ENCODE results near the gene CC2D1A. TPM values are rescaled to one million over a fixed set of nuclear protein-coding genes. Genes with fewer than 3 reads are reported as not detected.
A peak's percentile ranks its signal among the peaks of the same experiment; 100 is the strongest.

The CC2D1A gene
- polyA plus RNA-seq, 1 of the 3 experiments (the other 2 are of a cell fraction): 24.2 TPM

GRCh38 chr19:13961826-13962698, 56.1 kb downstream of the CC2D1A start:
- H3K27ac ChIP-seq (ENCODE audit: low read depth in 2 of 2, low read length in 1 of 2): no peak overlapping the region
- peaks cover 0 to 9% of the 10 kb centered on the region in 2 experiments; a peak in 1 of 4 replicates for H3K4me1 ChIP-seq (ENCODE audit: control insufficient read depth in 1 of 2, insufficient read depth in 2 of 2, low read depth in 1 of 2, low read length in 1 of 2)
- CTCF ChIA-PET: interaction anchor here (0.8 to 2.2 kb wide), 4 partner anchors 24 to 98 kb away, joined by 3 to 10 read pairs (median 4); partner anchors contain the start of gene PODNL1
- no peaks in the 10 kb centered on the region for H3K9me3 ChIP-seq
- POLR2A ChIA-PET: interaction anchor here (0.6 to 1.5 kb wide), 3 partner anchors 9 to 95 kb away, joined by 3 to 7 read pairs (median 4); no protein-coding TSS in a partner anchor
- H2AFZ ChIP-seq (ENCODE audit: low read depth): no peak overlapping the region
- no peak overlapping the region for H3K4me3 ChIP-seq (ENCODE audit: low read depth in 2 of 2, low read length in 1 of 2)
- H3K27me3 ChIP-seq (ENCODE audit: insufficient read depth): no peaks in the 10 kb centered on the region
- no peak for TF ChIP-seq EZH2phosphoT487 (IDR thresholded peaks at IDR 0.05; ENCODE audit: borderline replicate concordance, low read depth)
- TF ChIP-seq TAF1 (IDR thresholded peaks at IDR 0.05; ENCODE audit: borderline replicate concordance, low read depth, low read length): no peak
- peak; percentile 34 for DNase-seq
- no peaks in the 10 kb centered on the region for H4K20me1 ChIP-seq (ENCODE audit: insufficient read depth)
- H3K79me2 ChIP-seq (ENCODE audit: insufficient read depth): no peaks in the 10 kb centered on the region
- H3F3A ChIP-seq (replicated peaks; ENCODE audit: insufficient read depth): peaks cover 7% of the 10 kb centered on the region
- H3K36me3 ChIP-seq (replicated peaks in 1 of 2; ENCODE audit: control insufficient read depth in 1 of 2, insufficient read depth in 2 of 2, low read length in 1 of 2): peaks cover 0 to 46% of the 10 kb centered on the region in 2 experiments
- no peak overlapping the region for H3K4me2 ChIP-seq
- H3K9ac ChIP-seq: no peak overlapping the region
- WGBS (ENCODE audit: low lambda C conversion rate): 92% methylated on average over 20 of the region's 55 CpGs
- H3K9me2 ChIP-seq: no peaks in the 10 kb centered on the region

DNA sequence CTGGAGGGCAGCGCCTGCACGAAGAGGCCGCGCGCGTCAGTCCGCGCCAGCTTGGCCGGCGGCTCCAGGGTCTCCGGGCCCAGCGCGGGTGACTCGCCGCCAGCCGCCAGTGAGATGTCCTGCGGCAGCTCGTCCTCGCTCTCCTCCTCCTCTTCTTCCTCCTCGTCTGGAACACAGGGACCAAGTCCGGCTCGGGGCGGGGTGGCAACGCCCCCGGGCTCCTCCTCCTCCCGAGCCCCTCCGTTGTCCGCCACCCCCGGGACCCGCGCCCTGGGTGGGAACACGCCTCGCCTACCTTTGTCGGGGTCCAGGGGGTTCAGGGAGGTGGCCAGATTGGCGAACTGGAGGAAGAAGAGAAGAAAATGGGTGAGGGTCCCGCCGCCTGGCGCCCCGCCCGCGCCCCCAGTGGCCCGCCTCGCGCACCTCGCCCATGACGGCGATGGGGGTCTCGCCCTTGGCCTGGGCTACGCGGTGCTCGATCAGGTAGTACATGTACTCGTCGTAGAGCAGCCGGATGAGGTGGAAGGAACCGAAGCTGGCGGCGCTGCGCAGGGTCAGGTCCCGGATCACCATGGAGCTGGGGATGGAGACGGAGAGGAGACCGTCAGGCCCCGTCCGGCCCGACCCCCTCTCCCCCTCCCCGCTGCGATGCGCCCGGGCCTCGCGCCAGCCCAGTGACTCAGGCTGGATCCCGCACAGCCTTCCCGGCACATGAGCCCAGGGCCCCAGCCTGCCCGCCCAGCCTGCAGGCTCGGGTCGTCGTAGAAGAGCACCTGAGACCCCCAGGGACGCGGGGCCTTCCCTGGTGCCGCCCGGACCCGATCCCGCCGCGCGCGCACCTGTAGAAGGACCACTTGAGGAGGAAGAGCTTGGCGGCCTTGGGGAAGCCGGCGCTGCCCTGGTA, 57.0 kb downstream of the CC2D1A start:
- H3K4me3 ChIP-seq (ENCODE audit: low read depth in 2 of 2, low read length in 1 of 2): no peak overlapping the region
- ChIA-PET POLR2A (interaction anchor here (1.5 kb wide), 1 partner anchor 10 kb away, joined by 7 read pairs; no protein-coding TSS in a partner anchor), CTCF (no interaction called here)
- TF ChIP-seq NRF1 (IDR thresholded peaks at IDR 0.05; ENCODE audit: low read depth, low read length): no peak
- no peak for TF ChIP-seq TEAD4 (IDR thresholded peaks at IDR 0.05; ENCODE audit: borderline replicate concordance, insufficient read depth)
- TF ChIP-seq, protein P1, sequence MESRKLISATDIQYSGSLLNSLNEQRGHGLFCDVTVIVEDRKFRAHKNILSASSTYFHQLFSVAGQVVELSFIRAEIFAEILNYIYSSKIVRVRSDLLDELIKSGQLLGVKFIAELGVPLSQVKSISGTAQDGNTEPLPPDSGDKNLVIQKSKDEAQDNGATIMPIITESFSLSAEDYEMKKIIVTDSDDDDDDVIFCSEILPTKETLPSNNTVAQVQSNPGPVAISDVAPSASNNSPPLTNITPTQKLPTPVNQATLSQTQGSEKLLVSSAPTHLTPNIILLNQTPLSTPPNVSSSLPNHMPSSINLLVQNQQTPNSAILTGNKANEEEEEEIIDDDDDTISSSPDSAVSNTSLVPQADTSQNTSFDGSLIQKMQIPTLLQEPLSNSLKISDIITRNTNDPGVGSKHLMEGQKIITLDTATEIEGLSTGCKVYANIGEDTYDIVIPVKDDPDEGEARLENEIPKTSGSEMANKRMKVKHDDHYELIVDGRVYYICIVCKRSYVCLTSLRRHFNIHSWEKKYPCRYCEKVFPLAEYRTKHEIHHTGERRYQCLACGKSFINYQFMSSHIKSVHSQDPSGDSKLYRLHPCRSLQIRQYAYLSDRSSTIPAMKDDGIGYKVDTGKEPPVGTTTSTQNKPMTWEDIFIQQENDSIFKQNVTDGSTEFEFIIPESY (IDR thresholded peaks at IDR 0.05; ENCODE audit: borderline replicate concordance, low read depth): no peak
- no peak for TF ChIP-seq SIN3A (IDR thresholded peaks at IDR 0.05; ENCODE audit: borderline replicate concordance, low read depth, low read length)
- TF ChIP-seq POLR2AphosphoS5 (IDR thresholded peaks at IDR 0.05; ENCODE audit: low read depth, low read length): no peak
- TF ChIP-seq, protein P2, sequence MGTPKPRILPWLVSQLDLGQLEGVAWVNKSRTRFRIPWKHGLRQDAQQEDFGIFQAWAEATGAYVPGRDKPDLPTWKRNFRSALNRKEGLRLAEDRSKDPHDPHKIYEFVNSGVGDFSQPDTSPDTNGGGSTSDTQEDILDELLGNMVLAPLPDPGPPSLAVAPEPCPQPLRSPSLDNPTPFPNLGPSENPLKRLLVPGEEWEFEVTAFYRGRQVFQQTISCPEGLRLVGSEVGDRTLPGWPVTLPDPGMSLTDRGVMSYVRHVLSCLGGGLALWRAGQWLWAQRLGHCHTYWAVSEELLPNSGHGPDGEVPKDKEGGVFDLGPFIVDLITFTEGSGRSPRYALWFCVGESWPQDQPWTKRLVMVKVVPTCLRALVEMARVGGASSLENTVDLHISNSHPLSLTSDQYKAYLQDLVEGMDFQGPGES (IDR thresholded peaks at IDR 0.05; ENCODE audit: low read depth, low read length): no peak
- TF ChIP-seq FOSL2 (IDR thresholded peaks at IDR 0.05; ENCODE audit: borderline replicate concordance, low read depth): no peak
- TF ChIP-seq MAX (IDR thresholded peaks at IDR 0.05; ENCODE audit: low read depth): no peak
- TF ChIP-seq TAF1 (IDR thresholded peaks at IDR 0.05; ENCODE audit: borderline replicate concordance, low read depth, low read length): no peak
- no peak for TF ChIP-seq ELF1 (IDR thresholded peaks at IDR 0.05)
- TF ChIP-seq, protein P3, sequence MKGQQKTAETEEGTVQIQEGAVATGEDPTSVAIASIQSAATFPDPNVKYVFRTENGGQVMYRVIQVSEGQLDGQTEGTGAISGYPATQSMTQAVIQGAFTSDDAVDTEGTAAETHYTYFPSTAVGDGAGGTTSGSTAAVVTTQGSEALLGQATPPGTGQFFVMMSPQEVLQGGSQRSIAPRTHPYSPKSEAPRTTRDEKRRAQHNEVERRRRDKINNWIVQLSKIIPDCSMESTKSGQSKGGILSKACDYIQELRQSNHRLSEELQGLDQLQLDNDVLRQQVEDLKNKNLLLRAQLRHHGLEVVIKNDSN (IDR thresholded peaks at IDR 0.05; ENCODE audit: borderline replicate concordance, low read depth): no peak
- no peak for TF ChIP-seq RXRA (IDR thresholded peaks at IDR 0.05; ENCODE audit: borderline replicate concordance, low read depth)
- no peak for TF ChIP-seq FOXM1 (IDR thresholded peaks at IDR 0.05; ENCODE audit: low read depth)
- no peak for TF ChIP-seq RCOR1 (IDR thresholded peaks at IDR 0.05; ENCODE audit: low read length)
- no peak for TF ChIP-seq MXI1 (IDR thresholded peaks at IDR 0.05; ENCODE audit: low read depth, low read length)
- peaks cover 7% of the 10 kb centered on the region for H3F3A ChIP-seq (replicated peaks; ENCODE audit: insufficient read depth)
- H2AFZ ChIP-seq (ENCODE audit: low read depth): no peak overlapping the region
- DNase-seq: no peak
- 91% methylated on average over 74 of the region's 89 CpGs for WGBS (ENCODE audit: low lambda C conversion rate)
- H3K27me3 ChIP-seq (ENCODE audit: insufficient read depth): no peaks in the 10 kb centered on the region
- H3K79me2 ChIP-seq (ENCODE audit: insufficient read depth): no peaks in the 10 kb centered on the region
- H3K4me1 ChIP-seq (ENCODE audit: control insufficient read depth in 1 of 2, insufficient read depth in 2 of 2, low read depth in 1 of 2, low read length in 1 of 2): peaks cover 0 to 9% of the 10 kb centered on the region in 2 experiments; a peak in 1 of 4 replicates
- no peak overlapping the region for H3K4me2 ChIP-seq
- H3K9me3 ChIP-seq: no peaks in the 10 kb centered on the region
- peaks cover 0 to 41% of the 10 kb centered on the region in 2 experiments for H3K36me3 ChIP-seq (replicated peaks in 1 of 2; ENCODE audit: control insufficient read depth in 1 of 2, insufficient read depth in 2 of 2, low read length in 1 of 2)
- H3K9ac ChIP-seq: no peak overlapping the region
- H3K9me2 ChIP-seq: no peaks in the 10 kb centered on the region
- no peak overlapping the region for H3K27ac ChIP-seq (ENCODE audit: low read depth in 2 of 2, low read length in 1 of 2)
- H4K20me1 ChIP-seq (ENCODE audit: insufficient read depth): no peaks in the 10 kb centered on the region
